22Rv1 (cell line): ENCODE data around the gene OR2AT4.

Experiments
- CTCF ChIP-seq: fragments of 450-650 bp; IDR thresholded peaks from 2 replicates; pipeline ENCODE4 v1.5.1; 2017; ENCODE audit warnings: mild to moderate bottlenecking
- ZFX ChIP-seq: fragments of 450-650 bp; IDR thresholded peaks from 2 replicates; pipeline ENCODE4 v1.6.1; 2017; ENCODE audit warnings: antibody characterized with exemption, borderline replicate concordance

GRCh38 chr11:75035256-75035655 lies 61.4 kb downstream of the OR2AT4 start:
- TF ChIP-seq CTCF (no peak), ZFX (no peak)
